IMR-90 (cell line): Measurements from ENCODE around the gene ALK. TPM values are rescaled to one million over a fixed set of nuclear protein-coding genes. Genes with fewer than 3 reads are reported as not detected.

Experiments
- ATAC-seq: fragments of 200-7000 bp; cut with Tn5 transposase; 2 replicates; pipeline ENCODE4 v1.9.1; 2020; ENCODE audit warnings: low read depth, mild to moderate bottlenecking, moderate library complexity
- BruUV-seq: library from RNA; stranded (reverse); fragments of 400-500 nt; replicated peaks from 2 replicates; lab custom pipeline; 2021; lab: Mats Ljungman, UMichigan
- CTCF ChIA-PET: fragments of 300-600 bp; formaldehyde crosslinking; extraction: SDS; loops from one replicate; lab custom pipeline; 2021; ENCODE audit warnings: antibody characterized with exemption; lab: Yijun Ruan, JAX
- POLR2A ChIA-PET: fragments of 300-600 bp; sonication (Branson Sonifier 250); formaldehyde crosslinking; loops from one replicate; lab custom pipeline; 2022; ENCODE audit warnings: antibody characterized with exemption; ENCODE audit not compliant: unreplicated experiment; lab: Charles Lee
- DNase-seq: peaks from one replicate; pipeline ENCODE4 v3.0.0; 2013
- H2AFZ ChIP-seq: replicated peaks from 2 replicates; pipeline ENCODE3; 2013; ENCODE audit warnings: low read length, mild to moderate bottlenecking; ENCODE audit not compliant: poor library complexity
- H2AK5ac ChIP-seq: 2 replicates; pipeline ENCODE4 v1.6.1; 2013; ENCODE audit warnings: low read depth, low read length, inconsistent platforms
- H2AK9ac ChIP-seq: replicated peaks from 2 replicates; pipeline ENCODE3; 2013; ENCODE audit warnings: mild to moderate bottlenecking, low read depth, low read length, moderate library complexity; ENCODE audit not compliant: poor library complexity
- H2BK120ac ChIP-seq: 2 replicates; pipeline ENCODE4 v1.6.1; 2013; ENCODE audit warnings: low read depth, low read length, inconsistent platforms
- H2BK15ac ChIP-seq: 3 replicates; pipeline ENCODE4 v1.6.1; 2013; ENCODE audit warnings: low read depth, low read length, inconsistent platforms
- H2BK20ac ChIP-seq: 2 replicates; pipeline ENCODE4 v1.6.1; 2013; ENCODE audit warnings: low read depth, mild to moderate bottlenecking, inconsistent platforms, low read length, moderate library complexity
- H2BK5ac ChIP-seq: 2 replicates; pipeline ENCODE4 v1.6.1; 2013; ENCODE audit warnings: mild to moderate bottlenecking, low read depth, low read length, inconsistent platforms; ENCODE audit not compliant: poor library complexity, severe bottlenecking
- H3K14ac ChIP-seq: replicated peaks from 2 replicates; pipeline ENCODE4 v1.6.1; 2013; ENCODE audit warnings: low read depth, low read length, inconsistent platforms
- H3K18ac ChIP-seq: 2 replicates; pipeline ENCODE4 v1.6.1; 2013; ENCODE audit warnings: low read depth, low read length, control low read depth
- H3K23ac ChIP-seq: 2 replicates; pipeline ENCODE4 v1.6.1; 2013; ENCODE audit warnings: low read depth, low read length, inconsistent platforms
- H3K27ac ChIP-seq: 2 replicates; pipeline ENCODE4 v1.5.1; 2013; ENCODE audit warnings: mild to moderate bottlenecking, control low read depth, low read length; ENCODE audit not compliant: insufficient read depth
- H3K27me3 ChIP-seq: 2 replicates; pipeline ENCODE4 v1.6.1; 2013; ENCODE audit warnings: low read length; ENCODE audit not compliant: control insufficient read depth, insufficient read depth
- H3K36me3 ChIP-seq: 2 replicates; pipeline ENCODE4 v1.6.1; 2013; ENCODE audit warnings: low read length, mixed read lengths; ENCODE audit not compliant: control insufficient read depth, insufficient read depth
- H3K4ac ChIP-seq: 2 replicates; pipeline ENCODE4 v1.6.1; 2013; ENCODE audit warnings: low read depth, low read length, inconsistent platforms
- H3K4me1 ChIP-seq: 2 replicates; pipeline ENCODE4 v1.6.1; 2013; ENCODE audit warnings: low read length, mixed read lengths; ENCODE audit not compliant: control insufficient read depth, insufficient read depth
- H3K4me2 ChIP-seq: 2 replicates; pipeline ENCODE4 v1.6.1; 2013; ENCODE audit warnings: low read depth, mild to moderate bottlenecking, control low read depth, low read length, moderate library complexity
- H3K4me3 ChIP-seq: 2 replicates; pipeline ENCODE4 v1.5.1; 2013; ENCODE audit warnings: low read depth, mild to moderate bottlenecking, control low read depth, low read length, moderate library complexity; ENCODE audit not compliant: insufficient read depth
- H3K56ac ChIP-seq: 2 replicates; pipeline ENCODE4 v1.6.1; 2013; ENCODE audit warnings: low read length, inconsistent platforms; ENCODE audit not compliant: insufficient read depth; ENCODE audit errors: extremely low read depth
- H3K79me1 ChIP-seq, 2 experiments: 2 replicates each; pipeline ENCODE4 v1.6.1; 2013; ENCODE audit warnings: low read length in 2 of 2, inconsistent platforms in 1 of 2, low read depth in 1 of 2
- H3K9ac ChIP-seq: 2 replicates; pipeline ENCODE4 v1.6.1; 2013; ENCODE audit warnings: low read depth, low read length, control low read depth
- H3K9me1 ChIP-seq: 2 replicates; pipeline ENCODE4 v1.6.1; 2013; ENCODE audit warnings: low read length, inconsistent platforms; ENCODE audit not compliant: insufficient read depth
- H3K9me3 ChIP-seq: 2 replicates; pipeline ENCODE4 v1.6.1; 2013; ENCODE audit warnings: low read length; ENCODE audit not compliant: control insufficient read depth, insufficient read depth
- H4K20me1 ChIP-seq: 2 replicates; pipeline ENCODE4 v1.6.1; 2013; ENCODE audit warnings: low read length, inconsistent platforms; ENCODE audit not compliant: insufficient read depth
- H4K5ac ChIP-seq: 2 replicates; pipeline ENCODE4 v1.6.1; 2013; ENCODE audit warnings: mild to moderate bottlenecking, low read depth, low read length, control low read depth
- H4K8ac ChIP-seq, 2 experiments: 2 replicates each; pipeline ENCODE4 v1.6.1; 2013; ENCODE audit warnings: low read depth in 2 of 2, low read length in 2 of 2, control low read depth in 1 of 2, inconsistent platforms in 1 of 2
- H4K91ac ChIP-seq: 2 replicates; pipeline ENCODE4 v1.6.1; 2013; ENCODE audit warnings: low read depth, low read length, inconsistent platforms; ENCODE audit not compliant: insufficient read depth
- FOS ChIP-seq: fragments of 150-350 bp; IDR thresholded peaks from 2 replicates; pipeline ENCODE4 v1.6.1; 2016; ENCODE audit warnings: low read depth, low read length
- SMC3 ChIP-seq: fragments of 150-350 bp; IDR thresholded peaks from 2 replicates; pipeline ENCODE4 v1.6.1; 2016; ENCODE audit warnings: low read depth, mild to moderate bottlenecking, antibody characterized with exemption, low read length, moderate library complexity
- WGBS, 2 experiments: methylation state at CpG; one replicate each; pipeline versions ENCODE4 v1.1.5 to v1.1.7; 2013; ENCODE audit warnings: missing lambda C conversion rate in 2 of 2; ENCODE audit not compliant: insufficient read length in 1 of 2; ENCODE audit errors: extremely low coverage in 2 of 2; 5-methylcytosine and 5-hydroxymethylcytosine counted together
- dilution Hi-C: fragments of 300-500 bp; cut with HindIII; formaldehyde crosslinking; loops from one replicate; pipeline ENCODE4 v1.14.3; 2018; ENCODE audit warnings: low sequenced_read_pairs; ENCODE audit not compliant: unreplicated experiment
- in situ Hi-C: fragments of 300-500 bp; cut with MboI; formaldehyde crosslinking; loops from 3 replicates; pipeline ENCODE4 v1.14.3; 2019; ENCODE audit warnings: low sequenced_read_pairs, inconsistent platforms, mixed read lengths
- intact Hi-C: fragments of 100-400 bp; cut with micrococcal nuclease; formaldehyde crosslinking; loops from 2 replicates; pipeline ENCODE4 v1.10.0; 2022
- polyA plus RNA-seq, 3 experiments: library from polyadenylated mRNA; depleted of rRNA; stranded (reverse); fragments of >200 nt; gene quantifications; 2 replicates each; pipeline ENCODE4 v1.2.3, GENCODE V29; 2012; ENCODE audit warnings: low replicate concordance in 1 of 3
- total RNA-seq: library from RNA; depleted of rRNA; stranded (reverse); fragments of >200 nt; gene quantifications from 2 replicates; pipeline ENCODE4 v1.2.3, GENCODE V29; 2012

ALK gene
- total and polyA plus RNA-seq, 2 of the 4 experiments (the other 2 are of a cell fraction), result not detected

DNA sequence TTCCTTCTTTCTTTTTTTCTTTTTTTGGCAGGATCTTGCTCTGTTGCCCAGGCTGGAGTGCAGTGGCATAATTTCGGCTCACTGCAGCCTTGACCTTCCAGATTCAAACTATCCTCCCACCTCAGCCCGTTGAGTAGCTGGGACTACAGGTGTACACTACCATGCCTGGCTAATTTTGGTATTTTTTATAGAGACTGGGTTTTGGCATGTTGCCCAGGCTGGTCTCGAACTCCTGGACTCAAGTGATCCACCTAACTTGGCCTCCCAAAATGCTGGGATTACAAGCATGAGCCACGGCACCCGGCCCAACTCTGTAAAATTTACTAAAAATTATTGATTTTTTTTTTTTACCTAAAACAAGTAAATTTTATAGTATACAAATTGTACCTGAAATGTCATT is 360.8 kb downstream of the ALK start:
- H3K9me3 ChIP-seq, result no peaks in the 10 kb centered on the region
- no peak overlapping the region for H3K4me2 ChIP-seq
- no peak overlapping the region for H3K4ac ChIP-seq
- no peak overlapping the region for H2AK9ac ChIP-seq
- H2AFZ ChIP-seq, result no peak overlapping the region
- H4K20me1 ChIP-seq, result no peaks in the 10 kb centered on the region
- no peaks in the 10 kb centered on the region for H3K79me1 ChIP-seq
- intact Hi-C loops (no loop called here), dilution Hi-C loops (no loop called here), in situ Hi-C loops (no loop called here)
- ATAC-seq (no peak), DNase-seq (no peak)
- H3K9ac ChIP-seq, result no peak overlapping the region
- no peak overlapping the region for H3K18ac ChIP-seq
- no peak overlapping the region for H3K4me3 ChIP-seq
- H3K27me3 ChIP-seq, result peaks cover 4% of the 10 kb centered on the region
- no peak overlapping the region for H2BK20ac ChIP-seq
- no peak overlapping the region for H2BK15ac ChIP-seq
- TF ChIP-seq SMC3, result no peak
- no peak for TF ChIP-seq FOS
- no peak overlapping the region for H3K14ac ChIP-seq
- no peaks in the 10 kb centered on the region for H3K36me3 ChIP-seq
- H2BK5ac ChIP-seq, result no peak overlapping the region
- no peak overlapping the region for H4K8ac ChIP-seq
- no peaks in the 10 kb centered on the region for H3K4me1 ChIP-seq
- H4K5ac ChIP-seq, result no peak overlapping the region
- H3K9me1 ChIP-seq, result no peaks in the 10 kb centered on the region
- ChIA-PET CTCF (no interaction called here), POLR2A (no interaction called here)
- H4K91ac ChIP-seq, result no peak overlapping the region
- no TSS peak for BruUV-seq
- no CpG with 5 or more reads among the region's 5 CpGs for WGBS, 2 experiments
- no peak overlapping the region for H3K56ac ChIP-seq
- H3K27ac ChIP-seq, result no peak overlapping the region
- H3K23ac ChIP-seq, result no peak overlapping the region
- H2AK5ac ChIP-seq, result no peak overlapping the region
- H2BK120ac ChIP-seq, result no peak overlapping the region
